GM12878 (cell line): ENCODE data around the gene OTUD6A. TPM values are rescaled to one million over a fixed set of nuclear protein-coding genes. Genes with fewer than 3 reads are reported as not detected.

Experiments used
- ATAC-seq: fragments of 200-7000 bp; cut with Tn5 transposase; 3 replicates; pipeline ENCODE4 v1.9.1; 2020; ENCODE audit warnings: mild to moderate bottlenecking, moderate library complexity
- BruUV-seq: library from RNA; stranded (reverse); fragments of 400-500 nt; replicated peaks from 2 replicates; lab custom pipeline; 2021; lab: Mats Ljungman, UMichigan
- CTCF ChIA-PET: fragments of 300-600 bp; sonication (Branson Sonifier 250); formaldehyde crosslinking; extraction: SDS; loops from one replicate; lab custom pipeline; 2021; ENCODE audit warnings: inconsistent platforms; lab: Yijun Ruan, JAX
- POLR2A ChIA-PET: fragments of 350-600 bp; formaldehyde crosslinking; extraction: SDS; loops from one replicate; lab custom pipeline; 2021; ENCODE audit warnings: inconsistent platforms; lab: Charles Lee
- RAD21 ChIA-PET: fragments of 300-600 bp; sonication (Branson Sonifier 250); formaldehyde crosslinking; loops from one replicate; lab custom pipeline; 2023; ENCODE audit warnings: antibody characterized with exemption; ENCODE audit not compliant: unreplicated experiment; lab: Charles Lee
- SMC1A ChIA-PET: fragments of 300-600 bp; sonication (Branson Sonifier 250); formaldehyde crosslinking; loops from one replicate; lab custom pipeline; 2023; ENCODE audit not compliant: unreplicated experiment, uncharacterized antibody; lab: Charles Lee
- DNase-seq: peaks from one replicate; pipeline ENCODE4 v3.0.0-alpha.2; 2011; ENCODE audit warnings: low read depth, low spot score
- FAIRE-seq: peaks from 3 replicates; lab custom pipeline; 2011; peaks lifted over from hg19 to GRCh38; lab: Jason Lieb, UNC
- H2AFZ ChIP-seq: 2 replicates; pipeline ENCODE4 v1.6.0; 2011; ENCODE audit warnings: low read depth, low read length, control low read depth; ENCODE audit not compliant: control insufficient read depth
- H3K27ac ChIP-seq: 2 replicates; pipeline ENCODE4 v1.5.1; 2011; ENCODE audit warnings: control low read depth; ENCODE audit not compliant: control insufficient read depth, insufficient read depth
- H3K27me3 ChIP-seq, 2 experiments: replicated peaks in 1 of 2; 2 replicates each; pipeline versions ENCODE4 v1.6.0 to v1.6.1; 2011; ENCODE audit warnings: low read length in 1 of 2; ENCODE audit not compliant: control insufficient read depth in 2 of 2, insufficient read depth in 2 of 2
- H3K36me3 ChIP-seq, 2 experiments: 2 replicates each; pipeline ENCODE4 v1.5.1; 2011; ENCODE audit warnings: low read length in 1 of 2; ENCODE audit not compliant: control insufficient read depth in 2 of 2, insufficient read depth in 2 of 2
- H3K4me1 ChIP-seq: 2 replicates; pipeline ENCODE4 v1.6.1; 2011; ENCODE audit warnings: mild to moderate bottlenecking, low read length, moderate library complexity, mixed read lengths; ENCODE audit not compliant: control insufficient read depth, insufficient read depth
- H3K4me2 ChIP-seq: 2 replicates; pipeline ENCODE4 v1.6.0; 2011; ENCODE audit warnings: control low read depth; ENCODE audit not compliant: control insufficient read depth, insufficient read depth
- H3K4me3 ChIP-seq: fragments of 200-600 bp; sonication (generic); 2 replicates; pipeline ENCODE4 v1.5.1; 2016
- H3K79me2 ChIP-seq: 2 replicates; pipeline ENCODE4 v1.6.0; 2011; ENCODE audit warnings: low read length; ENCODE audit not compliant: control insufficient read depth, insufficient read depth
- H3K9ac ChIP-seq: 2 replicates; pipeline ENCODE4 v1.8.0; 2011; ENCODE audit warnings: low read length, control low read depth, mixed read lengths; ENCODE audit not compliant: control insufficient read depth, insufficient read depth
- H3K9me3 ChIP-seq: replicated peaks from 3 replicates; pipeline ENCODE4 v1.5.1; 2011; ENCODE audit warnings: mild to moderate bottlenecking, low read length; ENCODE audit not compliant: control insufficient read depth, insufficient read depth
- H4K20me1 ChIP-seq: 2 replicates; pipeline ENCODE4 v1.6.0; 2011; ENCODE audit not compliant: control insufficient read depth, insufficient read depth
- ATF2 ChIP-seq: IDR thresholded peaks from 2 replicates; pipeline ENCODE4 v1.6.1; 2012; ENCODE audit warnings: low read length, inconsistent platforms
- BMI1 ChIP-seq: fragments of 450-650 bp; IDR thresholded peaks from 2 replicates; pipeline ENCODE4 v1.6.1; 2016; ENCODE audit warnings: mild to moderate bottlenecking, moderate library complexity, borderline replicate concordance
- CBFB ChIP-seq: IDR thresholded peaks from 2 replicates; pipeline ENCODE4 v1.6.1; 2016; ENCODE audit warnings: antibody characterized with exemption, low read depth
- EGR1 ChIP-seq, 2 experiments: IDR thresholded peaks; 1 replicate in 1 of 2; 2 replicates in 1 of 2; pipeline ENCODE4 v1.6.1; 2011 to 2012; ENCODE audit warnings: low read depth in 2 of 2, low read length in 2 of 2, borderline replicate concordance in 1 of 2, mild to moderate bottlenecking in 1 of 2, moderate library complexity in 1 of 2
- HDAC2 ChIP-seq: fragments of 200-600 bp; sonication (generic); IDR thresholded peaks from 2 replicates; pipeline ENCODE4 v1.6.1; 2017
- MEF2B ChIP-seq: fragments of 450-650 bp; IDR thresholded peaks from 2 replicates; pipeline ENCODE4 v1.6.1; 2018; ENCODE audit warnings: mild to moderate bottlenecking, moderate library complexity; ENCODE audit not compliant: partially characterized antibody, poor library complexity, severe bottlenecking
- MXI1 ChIP-seq: fragments of 150-350 bp; IDR thresholded peaks from 2 replicates; pipeline ENCODE4 v1.6.1; 2011; ENCODE audit warnings: low read depth, mild to moderate bottlenecking, inconsistent platforms, low read length, improper control_type of control experiment
- MYB ChIP-seq: fragments of 150-350 bp; IDR thresholded peaks from 2 replicates; pipeline ENCODE4 v1.6.1; 2014; ENCODE audit warnings: mild to moderate bottlenecking, low read depth, low read length, borderline replicate concordance
- NFIC ChIP-seq: IDR thresholded peaks from 2 replicates; pipeline ENCODE4 v1.6.1; 2012; ENCODE audit warnings: low read depth, mild to moderate bottlenecking, inconsistent platforms, low read length, moderate library complexity
- NFYB ChIP-seq: IDR thresholded peaks from 2 replicates; pipeline ENCODE4 v1.6.1; 2011; ENCODE audit warnings: low read depth, mild to moderate bottlenecking, low read length, improper control_type of control experiment, moderate library complexity; ENCODE audit not compliant: insufficient read depth
- PAX8 ChIP-seq: fragments of 450-650 bp; IDR thresholded peaks from 2 replicates; pipeline ENCODE4 v1.6.1; 2017; ENCODE audit warnings: mild to moderate bottlenecking, moderate library complexity
- POLR2AphosphoS2 ChIP-seq: IDR thresholded peaks from 2 replicates; pipeline ENCODE4 v1.6.1; 2011; ENCODE audit warnings: low read depth, mild to moderate bottlenecking, low read length, improper control_type of control experiment, moderate library complexity
- STAT3 ChIP-seq: IDR thresholded peaks from 2 replicates; pipeline ENCODE4 v1.6.1; 2011; ENCODE audit warnings: low read depth, low read length, improper control_type of control experiment
- TARDBP ChIP-seq: IDR thresholded peaks from 2 replicates; pipeline ENCODE4 v1.6.1; 2016; ENCODE audit warnings: borderline replicate concordance
- ZNF217 ChIP-seq: fragments of 450-650 bp; IDR thresholded peaks from 2 replicates; pipeline ENCODE4 v1.6.1; 2017; ENCODE audit warnings: antibody characterized with exemption, mild to moderate bottlenecking
- ZSCAN29 ChIP-seq: fragments of 450-650 bp; IDR thresholded peaks from 2 replicates; pipeline ENCODE4 v1.6.1; 2017; ENCODE audit warnings: mild to moderate bottlenecking, moderate library complexity
- ZZZ3 ChIP-seq: IDR thresholded peaks from 2 replicates; pipeline ENCODE4 v1.6.1; 2011; ENCODE audit warnings: low read depth; ENCODE audit not compliant: control insufficient read depth, insufficient read length
- WGBS: methylation state at CpG from one replicate; pipeline ENCODE4 v1.1.6; 2016; ENCODE audit warnings: low lambda C conversion rate; ENCODE audit not compliant: insufficient replicate concordance, insufficient coverage; ENCODE audit errors: missing lambda C conversion rate; 5-methylcytosine and 5-hydroxymethylcytosine counted together
- in situ Hi-C: fragments of 300-500 bp; cut with MboI; formaldehyde crosslinking; loops from 9 replicates; pipeline ENCODE4 v1.14.3; 2018; ENCODE audit warnings: mixed read lengths
- intact Hi-C: fragments of 100-400 bp; cut with micrococcal nuclease; formaldehyde crosslinking; loops from one replicate; pipeline ENCODE4 v1.14.2; 2022; ENCODE audit not compliant: unreplicated experiment
- polyA plus RNA-seq, 11 experiments: library from polyadenylated mRNA; depleted of rRNA in 4 of 11; unstranded in 6 of 11; stranded (reverse) in 5 of 11; fragments of >200 nt; fragmentation: Nextera tagmentation in 4 of 11; fragmentation: Illumina TruSeq in 1 of 11; extraction: Ambion mirVana in 4 of 11; extraction: Trizol in 1 of 11; gene quantifications; 1 replicate in 1 of 11; 2 replicates in 10 of 11; pipeline versions ENCODE4 v1.2.1 to v1.2.3, GENCODE V29; 2011 to 2016; ENCODE audit warnings: inconsistent platforms in 2 of 11, missing spikeins in 2 of 11, low read depth in 1 of 11
- total RNA-seq, 4 experiments: library from RNA; depleted of rRNA in 3 of 4; stranded (reverse); fragments of >200 nt in 3 of 4; fragmentation: Illumina TruSeq in 1 of 4; extraction: Trizol in 1 of 4; gene quantifications; 2 replicates each; pipeline versions ENCODE4 v1.2.1 to v1.2.3, GENCODE V29; 2013 to 2021
- TF ChIP-seq, protein P1 (sequence below): IDR thresholded peaks from 2 replicates; pipeline ENCODE4 v1.6.1; 2012; ENCODE audit warnings: improper control_type of control experiment, low read depth, low read length; ENCODE audit not compliant: insufficient replicate concordance

Gene OTUD6A
- total and polyA plus RNA-seq, 10 of the 15 experiments (the other 5 are each of a cell fraction or from before 2014, with no cell fraction given) = not detected

DNA sequence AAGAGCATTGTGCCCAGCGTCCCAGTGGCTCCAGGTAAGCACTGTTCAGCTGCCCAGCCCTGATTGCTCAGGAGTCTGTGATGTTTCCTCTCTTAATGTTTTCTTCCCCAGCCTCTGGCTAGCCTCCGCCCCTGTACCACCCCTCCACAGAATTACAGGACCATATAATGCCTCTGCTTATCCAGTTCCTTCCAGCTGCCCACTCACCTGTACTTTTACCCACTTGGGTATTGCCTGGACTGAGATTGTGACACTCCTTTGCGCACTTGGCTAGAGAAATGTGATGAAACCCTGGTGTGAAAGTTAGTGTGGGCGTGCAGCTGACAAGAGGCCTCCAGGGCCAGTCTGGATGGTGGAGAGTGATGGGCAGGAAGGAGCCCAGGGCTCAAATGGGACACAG lies 12.3 kb upstream of the OTUD6A start, which contains the start of gene AWAT2 (continued):
- TF ChIP-seq, protein P1, sequence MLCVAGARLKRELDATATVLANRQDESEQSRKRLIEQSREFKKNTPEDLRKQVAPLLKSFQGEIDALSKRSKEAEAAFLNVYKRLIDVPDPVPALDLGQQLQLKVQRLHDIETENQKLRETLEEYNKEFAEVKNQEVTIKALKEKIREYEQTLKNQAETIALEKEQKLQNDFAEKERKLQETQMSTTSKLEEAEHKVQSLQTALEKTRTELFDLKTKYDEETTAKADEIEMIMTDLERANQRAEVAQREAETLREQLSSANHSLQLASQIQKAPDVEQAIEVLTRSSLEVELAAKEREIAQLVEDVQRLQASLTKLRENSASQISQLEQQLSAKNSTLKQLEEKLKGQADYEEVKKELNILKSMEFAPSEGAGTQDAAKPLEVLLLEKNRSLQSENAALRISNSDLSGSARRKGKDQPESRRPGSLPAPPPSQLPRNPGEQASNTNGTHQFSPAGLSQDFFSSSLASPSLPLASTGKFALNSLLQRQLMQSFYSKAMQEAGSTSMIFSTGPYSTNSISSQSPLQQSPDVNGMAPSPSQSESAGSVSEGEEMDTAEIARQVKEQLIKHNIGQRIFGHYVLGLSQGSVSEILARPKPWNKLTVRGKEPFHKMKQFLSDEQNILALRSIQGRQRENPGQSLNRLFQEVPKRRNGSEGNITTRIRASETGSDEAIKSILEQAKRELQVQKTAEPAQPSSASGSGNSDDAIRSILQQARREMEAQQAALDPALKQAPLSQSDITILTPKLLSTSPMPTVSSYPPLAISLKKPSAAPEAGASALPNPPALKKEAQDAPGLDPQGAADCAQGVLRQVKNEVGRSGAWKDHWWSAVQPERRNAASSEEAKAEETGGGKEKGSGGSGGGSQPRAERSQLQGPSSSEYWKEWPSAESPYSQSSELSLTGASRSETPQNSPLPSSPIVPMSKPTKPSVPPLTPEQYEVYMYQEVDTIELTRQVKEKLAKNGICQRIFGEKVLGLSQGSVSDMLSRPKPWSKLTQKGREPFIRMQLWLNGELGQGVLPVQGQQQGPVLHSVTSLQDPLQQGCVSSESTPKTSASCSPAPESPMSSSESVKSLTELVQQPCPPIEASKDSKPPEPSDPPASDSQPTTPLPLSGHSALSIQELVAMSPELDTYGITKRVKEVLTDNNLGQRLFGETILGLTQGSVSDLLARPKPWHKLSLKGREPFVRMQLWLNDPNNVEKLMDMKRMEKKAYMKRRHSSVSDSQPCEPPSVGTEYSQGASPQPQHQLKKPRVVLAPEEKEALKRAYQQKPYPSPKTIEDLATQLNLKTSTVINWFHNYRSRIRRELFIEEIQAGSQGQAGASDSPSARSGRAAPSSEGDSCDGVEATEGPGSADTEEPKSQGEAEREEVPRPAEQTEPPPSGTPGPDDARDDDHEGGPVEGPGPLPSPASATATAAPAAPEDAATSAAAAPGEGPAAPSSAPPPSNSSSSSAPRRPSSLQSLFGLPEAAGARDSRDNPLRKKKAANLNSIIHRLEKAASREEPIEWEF = no peak
- TF ChIP-seq MXI1 = no peak
- TF ChIP-seq ATF2 = no peak

DNA sequence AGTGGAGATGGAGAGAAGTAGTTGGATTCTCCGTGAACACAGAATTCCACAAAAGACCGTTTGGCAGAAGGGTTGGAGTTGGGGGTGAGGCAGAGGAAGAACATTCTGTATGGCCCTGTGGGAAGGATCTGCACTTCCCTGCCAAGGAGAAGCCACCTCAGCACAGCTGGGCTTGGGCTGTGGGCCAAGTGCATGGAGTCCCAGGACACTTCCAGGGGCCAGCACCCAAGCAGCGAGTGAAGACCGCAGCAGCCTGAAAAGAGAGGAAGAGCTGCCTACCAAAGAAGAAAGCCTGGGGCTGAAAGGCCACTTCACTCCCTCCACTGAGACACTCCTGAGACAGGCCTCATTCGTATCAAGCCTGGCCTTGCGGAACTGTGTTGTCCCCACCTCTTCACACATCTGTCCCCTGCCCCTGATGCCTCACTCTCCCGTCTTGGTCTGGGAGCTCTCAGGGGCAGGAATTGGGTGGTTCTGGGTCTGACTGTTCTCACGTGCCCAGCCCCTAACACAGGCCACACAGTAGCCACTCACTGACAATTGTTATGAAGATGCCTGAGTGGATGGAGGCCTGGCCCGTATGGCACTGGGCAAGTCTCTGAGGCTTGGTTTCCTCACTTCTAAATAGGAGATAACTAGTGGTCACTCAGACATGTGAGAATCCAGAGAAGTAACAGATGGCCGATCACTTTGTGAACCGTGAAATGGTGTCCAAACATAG lies 9.2 kb upstream of the OTUD6A start:
- FAIRE-seq (no peak), ATAC-seq (no peak), DNase-seq (no peak)
- no peaks in the 10 kb centered on the region for H3K4me1 ChIP-seq
- ChIA-PET SMC1A (interaction anchor here (0.8 kb wide), 1 partner anchor 11 kb away, joined by 3 read pairs; no protein-coding TSS in a partner anchor), RAD21 (no interaction called here), CTCF (no interaction called here), POLR2A (no interaction called here)
- H3K9ac ChIP-seq = no peak overlapping the region
- no peak overlapping the region for H3K4me2 ChIP-seq
- no peak overlapping the region for H3K27ac ChIP-seq
- H3K27me3 ChIP-seq = no peaks in the 10 kb centered on the region
- in situ Hi-C loops (no loop called here), intact Hi-C loops (no loop called here)
- no peaks in the 10 kb centered on the region for H3K36me3 ChIP-seq
- BruUV-seq = no TSS peak
- H2AFZ ChIP-seq = no peak overlapping the region
- WGBS = 55% methylated on average over 11 of the region's 11 CpGs
- no peak overlapping the region for H3K4me3 ChIP-seq
- H3K79me2 ChIP-seq = no peaks in the 10 kb centered on the region
- no peaks in the 10 kb centered on the region for H4K20me1 ChIP-seq
- H3K9me3 ChIP-seq = no peaks in the 10 kb centered on the region
- TF ChIP-seq BMI1 (no peak), MEF2B (no peak), PAX8 (no peak), CBFB (no peak), TARDBP (no peak), EGR1 (IDR thresholded peaks at IDR 0.05; ENCODE audit: borderline replicate concordance in 1 of 2, low read depth in 2 of 2, low read length in 2 of 2) (no peak), NFIC (no peak), ZNF217 (no peak), HDAC2 (no peak), ZSCAN29 (no peak), ZZZ3 (no peak), POLR2AphosphoS2 (no peak), NFYB (no peak), MYB (no peak), STAT3 (no peak)
